Trophoblast cell (in vitro differentiated cells and primary cell): ENCODE measurements around the gene STEAP1.
"Not testable (repeated sequence)": the region's sequence is repeated elsewhere in the genome, so short reads cannot be mapped to it uniquely, and the experiment has no call there.

Experiments
- DNase-seq, 2 donors: peaks; one replicate each; pipeline ENCODE4 v3.0.0-alpha.2; 2016
- H2AFZ ChIP-seq: 2 replicates; pipeline ENCODE4 v1.6.1; 2013; ENCODE audit warnings: low read length, moderate library complexity, mild to moderate bottlenecking; ENCODE audit not compliant: insufficient read depth, poor library complexity
- H2AK5ac ChIP-seq: 2 replicates; pipeline ENCODE4 v1.6.1; 2013; ENCODE audit warnings: mild to moderate bottlenecking, low read length
- H2BK120ac ChIP-seq: 2 replicates; pipeline ENCODE4 v1.6.1; 2013; ENCODE audit warnings: low read length, mild to moderate bottlenecking, moderate library complexity; ENCODE audit not compliant: insufficient read depth, poor library complexity
- H2BK12ac ChIP-seq: 2 replicates; pipeline ENCODE4 v1.6.1; 2013; ENCODE audit warnings: mild to moderate bottlenecking, low read length, moderate library complexity
- H2BK5ac ChIP-seq: 2 replicates; pipeline ENCODE4 v1.6.1; 2013; ENCODE audit warnings: low read length, low read depth, moderate library complexity, mild to moderate bottlenecking; ENCODE audit not compliant: poor library complexity
- H3K14ac ChIP-seq: 2 replicates; pipeline ENCODE4 v1.6.1; 2013; ENCODE audit warnings: mild to moderate bottlenecking, low read length
- H3K18ac ChIP-seq: 2 replicates; pipeline ENCODE4 v1.6.1; 2013; ENCODE audit warnings: mild to moderate bottlenecking, low read length
- H3K23ac ChIP-seq: 2 replicates; pipeline ENCODE4 v1.6.1; 2013; ENCODE audit warnings: low read length
- H3K27ac ChIP-seq: 2 replicates; pipeline ENCODE4 v1.5.1; 2013; ENCODE audit warnings: low read depth, mild to moderate bottlenecking, inconsistent platforms, low read length, moderate library complexity
- H3K27me3 ChIP-seq: 2 replicates; pipeline ENCODE4 v1.6.1; 2013; ENCODE audit warnings: inconsistent platforms, mild to moderate bottlenecking, low read length, moderate library complexity; ENCODE audit not compliant: insufficient read depth
- H3K36me3 ChIP-seq, 2 experiments: 1 replicate in 1 of 2; 2 replicates in 1 of 2; pipeline ENCODE4 v1.6.1; 2013; ENCODE audit warnings: low read length in 2 of 2, mild to moderate bottlenecking in 2 of 2, moderate library complexity in 1 of 2; ENCODE audit not compliant: insufficient read depth in 2 of 2, control insufficient read depth in 1 of 2
- H3K4ac ChIP-seq: 2 replicates; pipeline ENCODE4 v1.6.1; 2013; ENCODE audit warnings: low read depth, mild to moderate bottlenecking, low read length, moderate library complexity
- H3K4me1 ChIP-seq, 2 experiments: 1 replicate in 1 of 2; 2 replicates in 1 of 2; pipeline ENCODE4 v1.6.1; 2013; ENCODE audit warnings: low read length in 2 of 2, mild to moderate bottlenecking in 2 of 2, moderate library complexity in 1 of 2; ENCODE audit not compliant: insufficient read depth in 2 of 2, control insufficient read depth in 1 of 2
- H3K4me2 ChIP-seq: 2 replicates; pipeline ENCODE4 v1.6.1; 2013; ENCODE audit warnings: inconsistent platforms, mild to moderate bottlenecking, low read length, moderate library complexity
- H3K4me3 ChIP-seq: 2 replicates; pipeline ENCODE4 v1.5.1; 2013; ENCODE audit warnings: mild to moderate bottlenecking, low read depth, low read length, inconsistent platforms
- H3K79me1 ChIP-seq: one replicate; pipeline ENCODE4 v1.6.1; 2013; ENCODE audit warnings: low read length
- H3K79me2 ChIP-seq: 2 replicates; pipeline ENCODE4 v1.6.1; 2013; ENCODE audit warnings: low read length, mild to moderate bottlenecking; ENCODE audit not compliant: control insufficient read depth, insufficient read depth, poor library complexity
- H3K9ac ChIP-seq: 2 replicates; pipeline ENCODE4 v1.6.1; 2013; ENCODE audit warnings: mild to moderate bottlenecking, low read length
- H3K9me3 ChIP-seq: 2 replicates; pipeline ENCODE4 v1.6.1; 2013; ENCODE audit warnings: low read depth, mild to moderate bottlenecking, control low read depth, inconsistent platforms, low read length; ENCODE audit not compliant: insufficient read depth
- H4K12ac ChIP-seq: 2 replicates; pipeline ENCODE4 v1.6.1; 2013; ENCODE audit warnings: low read depth, mild to moderate bottlenecking, low read length, moderate library complexity
- H4K8ac ChIP-seq: 2 replicates; pipeline ENCODE4 v1.6.1; 2013; ENCODE audit warnings: low read depth, mild to moderate bottlenecking, low read length, moderate library complexity
- H4K91ac ChIP-seq: one replicate; pipeline ENCODE4 v1.6.1; 2013; ENCODE audit warnings: low read depth, mild to moderate bottlenecking, low read length, moderate library complexity
- WGBS: extraction: QIAGEN DNeasy Blood & Tissue Kit; methylation state at CpG from one replicate; pipeline ENCODE4 v1.1.7; 2013; ENCODE audit warnings: missing lambda C conversion rate; ENCODE audit not compliant: insufficient read length, insufficient coverage; ENCODE audit errors: extremely low coverage; 5-methylcytosine and 5-hydroxymethylcytosine counted together

STEAP1 gene

GRCh38 chr7:90157761-90158350, 3.6 kb downstream of the STEAP1 start:
- H3K18ac ChIP-seq, H3K4ac ChIP-seq, H3K4me1 ChIP-seq, H4K8ac ChIP-seq, H3K79me1 ChIP-seq, H2BK120ac ChIP-seq, H2BK5ac ChIP-seq, H2BK12ac ChIP-seq, H2AFZ ChIP-seq, H3K9me3 ChIP-seq, H2AK5ac ChIP-seq, H3K79me2 ChIP-seq, H3K23ac ChIP-seq, H3K27me3 ChIP-seq, H3K4me2 ChIP-seq, H3K9ac ChIP-seq, H3K4me3 ChIP-seq, H3K27ac ChIP-seq, H4K91ac ChIP-seq, H4K12ac ChIP-seq, H3K36me3 ChIP-seq, H3K14ac ChIP-seq: not testable (repeated sequence)
- WGBS = no CpG with 5 or more reads among the region's 4 CpGs
- peak in 1 of 2 donors; percentile 20 for DNase-seq

DNA sequence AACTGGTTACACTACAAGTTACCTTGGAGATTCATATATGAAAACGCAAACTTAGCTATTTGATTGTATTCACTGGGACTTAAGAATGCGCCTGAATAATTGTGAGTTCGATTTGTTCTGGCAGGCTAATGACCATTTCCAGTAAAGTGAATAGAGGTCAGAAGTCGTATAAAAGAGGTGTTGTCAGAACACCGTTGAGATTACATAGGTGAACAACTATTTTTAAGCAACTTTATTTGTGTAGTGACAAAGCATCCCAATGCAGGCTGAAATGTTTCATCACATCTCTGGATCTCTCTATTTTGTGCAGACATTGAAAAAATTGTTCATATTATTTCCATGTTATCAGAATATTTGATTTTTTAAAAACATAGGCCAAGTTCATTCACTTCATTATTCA, 9.3 kb downstream of the STEAP1 start:
- no peak overlapping the region for H4K91ac ChIP-seq
- H4K8ac ChIP-seq = no peak overlapping the region
- no peak overlapping the region for H4K12ac ChIP-seq
- H3K9me3 ChIP-seq = no peaks in the 10 kb centered on the region
- H3K4me2 ChIP-seq = no peak overlapping the region
- no peak overlapping the region for H2BK120ac ChIP-seq
- no peaks in the 10 kb centered on the region for H3K36me3 ChIP-seq
- no peak overlapping the region for H3K4me3 ChIP-seq
- H3K27me3 ChIP-seq = no peaks in the 10 kb centered on the region
- no peak overlapping the region for H3K9ac ChIP-seq
- H2BK12ac ChIP-seq = no peak overlapping the region
- no peak overlapping the region for H3K27ac ChIP-seq
- no peak for DNase-seq
- no peak overlapping the region for H2BK5ac ChIP-seq
- H3K14ac ChIP-seq = no peak overlapping the region
- no peak overlapping the region for H3K18ac ChIP-seq
- no peak overlapping the region for H3K4ac ChIP-seq
- H3K23ac ChIP-seq = no peak overlapping the region
- no peak overlapping the region for H2AFZ ChIP-seq
- H2AK5ac ChIP-seq = no peak overlapping the region
- WGBS = no CpG with 5 or more reads among the region's 5 CpGs
- no peaks in the 10 kb centered on the region for H3K4me1 ChIP-seq
- no peaks in the 10 kb centered on the region for H3K79me1 ChIP-seq
- no peaks in the 10 kb centered on the region for H3K79me2 ChIP-seq

DNA sequence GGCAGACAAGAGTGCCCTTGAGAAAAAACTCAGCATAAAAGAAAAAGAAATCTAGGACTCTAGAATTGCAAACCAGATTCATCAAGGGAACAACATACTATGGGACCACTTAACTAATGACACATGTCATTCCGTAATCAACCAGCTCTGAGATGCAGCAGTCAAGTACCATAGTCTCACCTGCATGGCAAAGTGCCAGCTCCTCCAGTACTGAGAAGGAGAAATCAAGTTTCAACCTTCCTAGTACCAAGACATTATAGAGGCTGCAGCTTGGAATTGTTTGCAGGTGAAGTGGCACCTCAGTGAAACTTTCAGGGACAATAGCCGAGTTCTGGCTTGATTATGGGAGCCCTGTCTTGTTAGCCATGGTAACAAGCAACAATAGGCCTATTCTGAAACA, 11.5 kb downstream of the STEAP1 start:
- Histone ChIP-seq H4K12ac (no peak overlapping the region), H3K4me1 (no peaks in the 10 kb centered on the region), H2BK120ac (no peak overlapping the region), H3K79me2 (no peaks in the 10 kb centered on the region), H2BK5ac (no peak overlapping the region), H2AK5ac (no peak overlapping the region), H4K91ac (no peak overlapping the region), H3K18ac (no peak overlapping the region), H3K4me3 (no peak overlapping the region), H2AFZ (no peak overlapping the region), H3K4ac (no peak overlapping the region), H3K27ac (no peak overlapping the region), H3K79me1 (no peaks in the 10 kb centered on the region), H3K27me3 (no peaks in the 10 kb centered on the region), H3K9me3 (no peaks in the 10 kb centered on the region), H3K4me2 (no peak overlapping the region), H3K23ac (no peak overlapping the region), H3K14ac (no peak overlapping the region), H3K9ac (no peak overlapping the region), H2BK12ac (no peak overlapping the region), H3K36me3 (no peaks in the 10 kb centered on the region), H4K8ac (no peak overlapping the region)
- WGBS = no CpG with 5 or more reads among the region's 2 CpGs
- no peak for DNase-seq

GRCh38 chr7:90166153-90166552, 11.9 kb downstream of the STEAP1 start:
- H3K23ac ChIP-seq = no peak overlapping the region

More at GRCh38 chr7:90166153-90166552, 11.9 kb downstream of the STEAP1 start:
- H2AK5ac ChIP-seq = no peak overlapping the region
- DNase-seq = no peak
- H3K4me3 ChIP-seq = no peak overlapping the region
- H3K14ac ChIP-seq = no peak overlapping the region
- H2BK120ac ChIP-seq = no peak overlapping the region
- H3K36me3 ChIP-seq = no peaks in the 10 kb centered on the region
- no peaks in the 10 kb centered on the region for H3K79me1 ChIP-seq
- no peak overlapping the region for H3K27ac ChIP-seq
- no peak overlapping the region for H3K4me2 ChIP-seq
- H3K9ac ChIP-seq = no peak overlapping the region
- no peaks in the 10 kb centered on the region for H3K79me2 ChIP-seq
- H2BK5ac ChIP-seq = no peak overlapping the region
- no peak overlapping the region for H4K91ac ChIP-seq
- H3K18ac ChIP-seq = no peak overlapping the region
- H3K4ac ChIP-seq = no peak overlapping the region
- H3K4me1 ChIP-seq = no peaks in the 10 kb centered on the region
- no peaks in the 10 kb centered on the region for H3K9me3 ChIP-seq
- H2AFZ ChIP-seq = no peak overlapping the region
- no peak overlapping the region for H4K8ac ChIP-seq
- no CpG with 5 or more reads among the region's 3 CpGs for WGBS
- no peak overlapping the region for H4K12ac ChIP-seq
- H2BK12ac ChIP-seq = no peak overlapping the region
- no peaks in the 10 kb centered on the region for H3K27me3 ChIP-seq
